Activated gamma-delta T cell treated with anti-CD3 and anti-CD28 coated beads, Interleukin-2, amount 50 U/mL, for 16 hours (primary cell): ENCODE measurements around the gene WIZ.

Experiments
- DNase-seq: peaks from one replicate; pipeline ENCODE4 v3.0.0-alpha.2; 2020; ENCODE audit warnings: low read depth

WIZ gene

GRCh38 chr19:15373644-15374043 lies 76.1 kb downstream of the WIZ start:
- no peak for DNase-seq

GRCh38 chr19:15372891-15373301 lies 76.9 kb downstream of the WIZ start:
- no peak for DNase-seq

- DNase-seq = no peak
These were observed 77.3 kb downstream of the WIZ start for GRCh38 chr19:15372470-15372869.

- no peak for DNase-seq
These were observed 77.9 kb downstream of the WIZ start for GRCh38 chr19:15371786-15372380.

- no peak for DNase-seq
These were observed 78.6 kb downstream of the WIZ start for GRCh38 chr19:15371119-15371518.
